ENCODE measurements around the gene NDUFS4. TPM values are rescaled to one million over a fixed set of nuclear protein-coding genes. Genes with fewer than 3 reads are reported as not detected.

NDUFS4 gene
- total RNA-seq, 2 experiments from 2014 or later, result 25.0 to 25.1 TPM

DNA sequence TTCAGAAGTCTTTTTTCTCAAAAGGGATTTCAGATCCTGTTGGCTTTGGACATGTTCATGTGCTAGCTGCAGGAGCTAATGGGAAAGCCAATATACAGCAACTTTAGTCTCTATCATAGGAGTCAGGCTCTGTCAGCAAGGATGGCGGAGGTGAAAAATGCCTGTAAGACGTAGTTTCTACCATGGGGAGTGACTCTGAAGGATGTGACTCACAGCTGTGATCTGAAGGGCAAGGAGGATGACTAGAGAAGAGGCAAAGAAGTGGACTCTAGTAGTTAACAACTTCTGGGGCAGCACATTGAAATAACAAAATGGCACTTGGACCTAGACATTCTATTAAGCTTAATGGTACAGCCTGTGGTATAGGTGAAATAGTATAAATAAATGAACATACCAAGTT is 3.1 kb upstream of the NDUFS4 start:
- H3K4me3 Mint-ChIP-seq, result no peak overlapping the region
- peaks cover 9% of the 10 kb centered on the region for H3K36me3 Mint-ChIP-seq (ENCODE audit: low read depth)
- DNase-seq (no peak), ATAC-seq (ENCODE audit: poor library complexity) (no peak)
- no peak overlapping the region for H3K27ac ChIP-seq (ENCODE audit: low read depth in 1 of 2, low read length in 2 of 2)
- peaks cover 25% of the 10 kb centered on the region for H3K4me1 Mint-ChIP-seq (ENCODE audit: low read depth)
- no peaks in the 10 kb centered on the region for H3K9me3 ChIP-seq (ENCODE audit: control insufficient read depth in 1 of 2, insufficient read depth in 1 of 2, low read length in 2 of 2)
- H3K9me3 Mint-ChIP-seq, result peaks cover 5% of the 10 kb centered on the region
- H3K27me3 Mint-ChIP-seq, result peaks cover 53% of the 10 kb centered on the region
- H3K4me1 ChIP-seq (ENCODE audit: insufficient read depth, low read length), result peaks cover 8% of the 10 kb centered on the region
- H3K4me3 ChIP-seq (ENCODE audit: low read length), result no peak overlapping the region
- CTCF ChIA-PET, result interaction anchor here (0.6 kb wide), 1 partner anchor 24 kb away, joined by 3 read pairs; no protein-coding TSS in a partner anchor
- H3K27ac Mint-ChIP-seq, result no peak overlapping the region
- H3K36me3 ChIP-seq (ENCODE audit: insufficient read depth, low read length), result no peaks in the 10 kb centered on the region
- H3K27me3 ChIP-seq (ENCODE audit: control insufficient read depth in 1 of 2, insufficient read depth in 2 of 2, low read length in 2 of 2), result peaks cover 12 to 40% of the 10 kb centered on the region in 2 experiments
- POLR2A ChIA-PET, result no interaction called here
- intact Hi-C loops (cut with DNase I, micrococcal nuclease), result no loop called here
- TF ChIP-seq, protein P1, sequence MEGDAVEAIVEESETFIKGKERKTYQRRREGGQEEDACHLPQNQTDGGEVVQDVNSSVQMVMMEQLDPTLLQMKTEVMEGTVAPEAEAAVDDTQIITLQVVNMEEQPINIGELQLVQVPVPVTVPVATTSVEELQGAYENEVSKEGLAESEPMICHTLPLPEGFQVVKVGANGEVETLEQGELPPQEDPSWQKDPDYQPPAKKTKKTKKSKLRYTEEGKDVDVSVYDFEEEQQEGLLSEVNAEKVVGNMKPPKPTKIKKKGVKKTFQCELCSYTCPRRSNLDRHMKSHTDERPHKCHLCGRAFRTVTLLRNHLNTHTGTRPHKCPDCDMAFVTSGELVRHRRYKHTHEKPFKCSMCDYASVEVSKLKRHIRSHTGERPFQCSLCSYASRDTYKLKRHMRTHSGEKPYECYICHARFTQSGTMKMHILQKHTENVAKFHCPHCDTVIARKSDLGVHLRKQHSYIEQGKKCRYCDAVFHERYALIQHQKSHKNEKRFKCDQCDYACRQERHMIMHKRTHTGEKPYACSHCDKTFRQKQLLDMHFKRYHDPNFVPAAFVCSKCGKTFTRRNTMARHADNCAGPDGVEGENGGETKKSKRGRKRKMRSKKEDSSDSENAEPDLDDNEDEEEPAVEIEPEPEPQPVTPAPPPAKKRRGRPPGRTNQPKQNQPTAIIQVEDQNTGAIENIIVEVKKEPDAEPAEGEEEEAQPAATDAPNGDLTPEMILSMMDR (IDR thresholded peaks at IDR 0.05), result no peak

DNA sequence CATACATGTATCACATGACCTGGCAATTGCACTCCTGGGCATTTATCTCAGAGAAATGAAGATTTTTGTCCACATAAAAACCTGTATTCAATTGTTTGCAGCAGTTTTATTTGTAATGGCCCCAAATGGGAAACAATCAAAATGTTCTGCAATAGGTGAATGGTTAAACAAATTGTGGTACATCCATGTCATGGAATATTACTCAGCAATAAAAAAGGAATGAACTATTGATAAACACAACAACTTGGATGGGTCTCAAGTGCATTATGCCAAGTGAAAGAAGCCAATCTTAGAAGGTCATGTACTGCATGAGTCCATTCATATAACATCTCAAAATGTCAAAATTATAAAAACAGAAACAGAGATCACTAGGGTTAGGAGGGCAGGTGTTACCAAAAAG is 1.5 kb upstream of the NDUFS4 start:
- H3K9me3 Mint-ChIP-seq, result peaks cover 5% of the 10 kb centered on the region
- H3K4me3 ChIP-seq (ENCODE audit: low read length), result no peak overlapping the region
- H3K27me3 ChIP-seq (ENCODE audit: control insufficient read depth in 1 of 2, insufficient read depth in 2 of 2, low read length in 2 of 2), result peaks cover 3 to 39% of the 10 kb centered on the region in 2 experiments
- H3K27me3 Mint-ChIP-seq, result peaks cover 43% of the 10 kb centered on the region
- H3K4me1 ChIP-seq (ENCODE audit: insufficient read depth, low read length), result peaks cover 8% of the 10 kb centered on the region
- H3K27ac ChIP-seq (ENCODE audit: low read depth in 1 of 2, low read length in 2 of 2), result no peak overlapping the region
- intact Hi-C loops (cut with DNase I, micrococcal nuclease), result no loop called here
- H3K4me1 Mint-ChIP-seq (ENCODE audit: low read depth), result peaks cover 40% of the 10 kb centered on the region
- peaks cover 13% of the 10 kb centered on the region for H3K36me3 Mint-ChIP-seq (ENCODE audit: low read depth)
- ATAC-seq (ENCODE audit: poor library complexity) (no peak), DNase-seq (no peak)
- ChIA-PET CTCF (no interaction called here), POLR2A (no interaction called here)
- no peaks in the 10 kb centered on the region for H3K9me3 ChIP-seq (ENCODE audit: control insufficient read depth in 1 of 2, insufficient read depth in 1 of 2, low read length in 2 of 2)
- no peak overlapping the region for H3K27ac Mint-ChIP-seq
- TF ChIP-seq, protein P1 (IDR thresholded peaks at IDR 0.05), result no peak
- H3K4me3 Mint-ChIP-seq, result peak overlapping the region; percentile 43
- H3K36me3 ChIP-seq (ENCODE audit: insufficient read depth, low read length), result no peaks in the 10 kb centered on the region

DNA sequence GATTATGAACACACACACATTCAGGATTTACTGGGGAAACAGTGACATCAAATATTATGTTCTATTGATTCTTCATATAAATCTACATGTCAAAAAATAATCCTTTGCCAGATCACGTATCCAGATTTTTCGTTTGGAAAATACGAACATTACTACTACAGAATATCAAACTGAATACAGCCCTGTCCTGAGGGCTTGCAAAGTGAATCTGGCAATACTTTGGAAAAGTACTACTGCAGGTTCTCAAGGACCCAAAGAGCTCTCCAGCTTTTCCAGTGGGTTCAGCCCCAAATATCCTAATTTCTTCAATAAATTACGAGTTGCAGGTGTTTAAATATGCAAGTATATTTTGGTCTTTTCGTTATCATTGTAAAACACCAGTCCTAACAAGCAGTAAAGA is 411 bp upstream of the NDUFS4 start:
- intact Hi-C loops (cut with DNase I, micrococcal nuclease), result loop anchor here in 1 of 2 experiments (5.0 to 10.0 kb wide), 2 partner anchors 448 to 755 kb away; partner anchors contain the start of gene ARL15
- CTCF ChIA-PET, result no interaction called here
- ATAC-seq (ENCODE audit: poor library complexity), result peak; percentile 15

More for the DNA sequence above, 411 bp upstream of the NDUFS4 start:
- Mint-ChIP-seq H3K4me1 (ENCODE audit: low read depth) (peaks cover 50% of the 10 kb centered on the region), H3K27me3 (peaks cover 34% of the 10 kb centered on the region), H3K36me3 (ENCODE audit: low read depth) (peaks cover 13% of the 10 kb centered on the region), H3K27ac (peak overlapping the region; percentile 96), H3K9me3 (peaks cover 5% of the 10 kb centered on the region), H3K4me3 (peak overlapping the region; percentile 99)
- peak overlapping the region; percentile 93 for H3K4me3 ChIP-seq (ENCODE audit: low read length)
- no peak overlapping the region for H3K27ac ChIP-seq (ENCODE audit: low read depth in 1 of 2, low read length in 2 of 2)
- TF ChIP-seq, protein P1 (IDR thresholded peaks at IDR 0.05), result no peak
- peak in 1 of 14 experiments; percentile 3 for DNase-seq
- peaks cover 3 to 28% of the 10 kb centered on the region in 2 experiments for H3K27me3 ChIP-seq (ENCODE audit: control insufficient read depth in 1 of 2, insufficient read depth in 2 of 2, low read length in 2 of 2)
- POLR2A ChIA-PET, result interaction anchor here (1.0 to 1.8 kb wide), 2 partner anchors 13 to 16 kb away, joined by 3 to 4 read pairs; no protein-coding TSS in a partner anchor
- H3K4me1 ChIP-seq (ENCODE audit: insufficient read depth, low read length), result peaks cover 8% of the 10 kb centered on the region
- no peaks in the 10 kb centered on the region for H3K9me3 ChIP-seq (ENCODE audit: control insufficient read depth in 1 of 2, insufficient read depth in 1 of 2, low read length in 2 of 2)
- H3K36me3 ChIP-seq (ENCODE audit: insufficient read depth, low read length), result no peaks in the 10 kb centered on the region

Measured in CD4-positive, alpha-beta T cell (primary cell).